Measurements from ENCODE around the gene PPIL4. TPM values are rescaled to one million over a fixed set of nuclear protein-coding genes. Genes with fewer than 3 reads are reported as not detected.
A peak's percentile ranks its signal among the peaks of the same experiment; 100 is the strongest.

The PPIL4 gene
- total and polyA plus RNA-seq, 12 donors = 9.4 to 22.0 (median 17.6) TPM

GRCh38 chr6:149586149-149586548 is 40.3 kb upstream of the PPIL4 start:
- Histone ChIP-seq H3K4me3 (no peak overlapping the region), H3K27ac (no peak overlapping the region), H3K9me3 (no peaks in the 10 kb centered on the region), H3K4me1 (no peaks in the 10 kb centered on the region), H3K27me3 (no peaks in the 10 kb centered on the region), H3K36me3 (peaks cover 0 to 99% (median 50%) of the 10 kb centered on the region in 9 donors)
- ATAC-seq = no peak
- 96 to 98% methylated on average over 2 of the region's 2 CpGs for WGBS, 2 donors
- TF ChIP-seq, protein P1, sequence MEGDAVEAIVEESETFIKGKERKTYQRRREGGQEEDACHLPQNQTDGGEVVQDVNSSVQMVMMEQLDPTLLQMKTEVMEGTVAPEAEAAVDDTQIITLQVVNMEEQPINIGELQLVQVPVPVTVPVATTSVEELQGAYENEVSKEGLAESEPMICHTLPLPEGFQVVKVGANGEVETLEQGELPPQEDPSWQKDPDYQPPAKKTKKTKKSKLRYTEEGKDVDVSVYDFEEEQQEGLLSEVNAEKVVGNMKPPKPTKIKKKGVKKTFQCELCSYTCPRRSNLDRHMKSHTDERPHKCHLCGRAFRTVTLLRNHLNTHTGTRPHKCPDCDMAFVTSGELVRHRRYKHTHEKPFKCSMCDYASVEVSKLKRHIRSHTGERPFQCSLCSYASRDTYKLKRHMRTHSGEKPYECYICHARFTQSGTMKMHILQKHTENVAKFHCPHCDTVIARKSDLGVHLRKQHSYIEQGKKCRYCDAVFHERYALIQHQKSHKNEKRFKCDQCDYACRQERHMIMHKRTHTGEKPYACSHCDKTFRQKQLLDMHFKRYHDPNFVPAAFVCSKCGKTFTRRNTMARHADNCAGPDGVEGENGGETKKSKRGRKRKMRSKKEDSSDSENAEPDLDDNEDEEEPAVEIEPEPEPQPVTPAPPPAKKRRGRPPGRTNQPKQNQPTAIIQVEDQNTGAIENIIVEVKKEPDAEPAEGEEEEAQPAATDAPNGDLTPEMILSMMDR (IDR thresholded peaks at IDR 0.05) = no peak
- intact Hi-C loops (cut with DNase I) = no loop called here
- DNase-seq = no peak

- ATAC-seq = no peak
- intact Hi-C loops (cut with DNase I) = no loop called here
- Histone ChIP-seq H3K4me3 (no peak overlapping the region), H3K4me1 (no peaks in the 10 kb centered on the region), H3K27me3 (no peaks in the 10 kb centered on the region), H3K27ac (no peak overlapping the region), H3K9me3 (no peaks in the 10 kb centered on the region), H3K36me3 (peaks cover 0 to 93% (median 44%) of the 10 kb centered on the region in 9 donors)
- TF ChIP-seq, protein P1 (IDR thresholded peaks at IDR 0.05) = no peak
- 98 to 99% methylated on average over 5 of the region's 5 CpGs for WGBS, 2 donors
- no peak for DNase-seq
These were observed 35.5 kb upstream of the PPIL4 start for GRCh38 chr6:149581349-149581748.

GRCh38 chr6:149580880-149581279 is 35.0 kb upstream of the PPIL4 start:
- peaks cover 0 to 91% (median 41%) of the 10 kb centered on the region in 9 donors for H3K36me3 ChIP-seq
- H3K27me3 ChIP-seq = no peaks in the 10 kb centered on the region
- intact Hi-C loops (cut with DNase I) = no loop called here
- WGBS, 2 donors = 98 to 99% methylated on average over 5 of the region's 5 CpGs
- no peak for DNase-seq
- TF ChIP-seq, protein P1 (IDR thresholded peaks at IDR 0.05) = no peak
- no peaks in the 10 kb centered on the region for H3K4me1 ChIP-seq
- ATAC-seq = no peak
- H3K4me3 ChIP-seq = no peak overlapping the region
- no peaks in the 10 kb centered on the region for H3K9me3 ChIP-seq
- H3K27ac ChIP-seq = no peak overlapping the region

DNA sequence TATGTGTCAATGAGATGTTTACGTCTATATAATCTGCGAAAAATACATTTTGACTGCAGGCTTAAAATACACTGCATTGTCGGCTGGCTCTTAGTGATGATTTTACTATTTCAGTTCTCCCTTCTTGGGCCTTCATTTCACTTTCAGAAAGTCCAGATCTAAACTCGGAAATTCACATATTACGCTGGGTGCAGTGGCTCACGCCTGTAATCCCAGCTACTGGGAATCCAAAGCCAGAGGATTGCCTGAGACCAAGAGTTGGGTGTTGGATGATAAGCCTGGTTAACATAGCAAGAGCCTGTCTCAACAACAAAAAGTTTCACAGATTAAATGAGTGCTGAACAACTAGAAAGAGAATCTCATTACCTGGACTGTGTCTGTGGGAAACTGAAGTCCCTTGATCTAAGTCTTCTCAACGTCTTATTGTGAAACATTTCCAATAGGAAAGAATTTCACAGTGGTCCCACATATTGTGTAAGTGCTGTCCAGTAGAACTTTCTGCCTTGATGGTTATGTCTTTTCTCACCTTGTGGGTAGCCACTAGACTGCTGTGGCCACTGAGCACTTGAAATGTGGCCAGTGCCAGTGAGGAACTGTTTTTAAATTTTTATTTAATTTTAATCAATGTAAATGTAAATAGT is 22.2 kb upstream of the PPIL4 start:
- intact Hi-C loops (cut with DNase I) = loop anchor here in 3 of 10 donors (5.0 to 10.0 kb wide), 3 partner anchors 79 to 359 kb away; partner anchors contain the start of genes LATS1 (in 2 of the 3) and KATNA1 (in 1 of the 3)
- WGBS, 2 donors = 86 to 88% methylated on average over 7 of the region's 7 CpGs
- ATAC-seq = no peak

More for the DNA sequence above, 22.2 kb upstream of the PPIL4 start:
- no peak for DNase-seq
- TF ChIP-seq, protein P1 (IDR thresholded peaks at IDR 0.05) = no peak
- H3K9me3 ChIP-seq = no peaks in the 10 kb centered on the region
- peaks cover 0 to 8% (median 0%) of the 10 kb centered on the region in 9 donors for H3K36me3 ChIP-seq
- H3K4me3 ChIP-seq = peak overlapping the region in 1 of 10 donors; percentile 97
- no peak overlapping the region for H3K27ac ChIP-seq
- H3K27me3 ChIP-seq = no peaks in the 10 kb centered on the region
- H3K4me1 ChIP-seq = peaks cover 0 to 35% (median 20%) of the 10 kb centered on the region in 9 donors

Measured in heart right ventricle (tissue), 16 donors.